ENCODE measurements around the gene CCDC33. TPM values are rescaled to one million over a fixed set of nuclear protein-coding genes. Genes with fewer than 3 reads are reported as not detected.

Gene CCDC33
- polyA plus RNA-seq, 1 of the 3 experiments (the other 2 are of a cell fraction), result 4.0 TPM

GRCh38 chr15:74333093-74333492 is 97.0 kb downstream of the CCDC33 start:
- no peak for DNase-seq
- Histone ChIP-seq H3K36me3 (replicated peaks in 1 of 2; ENCODE audit: control insufficient read depth in 1 of 2, insufficient read depth in 2 of 2, low read length in 1 of 2) (no peaks in the 10 kb centered on the region), H3K27ac (ENCODE audit: low read depth in 2 of 2, low read length in 1 of 2) (no peak overlapping the region), H2AFZ (ENCODE audit: low read depth) (no peak overlapping the region), H3K4me1 (ENCODE audit: control insufficient read depth in 1 of 2, insufficient read depth in 2 of 2, low read depth in 1 of 2, low read length in 1 of 2) (no peaks in the 10 kb centered on the region; a peak in 1 of 4 replicates), H3F3A (replicated peaks; ENCODE audit: insufficient read depth) (no peaks in the 10 kb centered on the region), H3K4me3 (ENCODE audit: low read depth in 2 of 2, low read length in 1 of 2) (no peak overlapping the region), H3K27me3 (ENCODE audit: insufficient read depth) (no peaks in the 10 kb centered on the region), H3K9ac (no peak overlapping the region), H3K9me2 (no peaks in the 10 kb centered on the region), H4K20me1 (ENCODE audit: insufficient read depth) (no peaks in the 10 kb centered on the region), H3K4me2 (no peak overlapping the region), H3K79me2 (ENCODE audit: insufficient read depth) (no peaks in the 10 kb centered on the region), H3K9me3 (no peaks in the 10 kb centered on the region)
- TF ChIP-seq SMC3 (IDR thresholded peaks at IDR 0.05; ENCODE audit: low read depth, low read length) (no peak), RAD21 (IDR thresholded peaks at IDR 0.05; ENCODE audit: low read length) (no peak), NRF1 (IDR thresholded peaks at IDR 0.05; ENCODE audit: low read depth, low read length) (no peak), TAF1 (IDR thresholded peaks at IDR 0.05; ENCODE audit: borderline replicate concordance, low read depth, low read length) (no peak), FOSL2 (IDR thresholded peaks at IDR 0.05; ENCODE audit: borderline replicate concordance, low read depth) (no peak), POLR2AphosphoS5 (IDR thresholded peaks at IDR 0.05; ENCODE audit: low read depth, low read length) (no peak), USF1 (IDR thresholded peaks at IDR 0.05; ENCODE audit: borderline replicate concordance, low read depth) (no peak), TEAD4 (IDR thresholded peaks at IDR 0.05; ENCODE audit: borderline replicate concordance, insufficient read depth) (no peak), EZH2phosphoT487 (IDR thresholded peaks at IDR 0.05; ENCODE audit: borderline replicate concordance, low read depth) (no peak), CTCF (IDR thresholded peaks at IDR 0.05) (no peak), YY1 (IDR thresholded peaks at IDR 0.05; ENCODE audit: low read depth) (no peak), RXRA (IDR thresholded peaks at IDR 0.05; ENCODE audit: borderline replicate concordance, low read depth) (no peak)
- POLR2A ChIA-PET, result no interaction called here
- CTCF ChIA-PET, result interaction anchor here (1.0 to 18.6 kb wide), 3 partner anchors 11 to 283 kb away, joined by 3 to 339 read pairs (median 5); no protein-coding TSS in a partner anchor
- WGBS (ENCODE audit: low lambda C conversion rate), result 50% methylated on average over 1 of the region's 5 CpGs

GRCh38 chr15:74333662-74334061 is 97.5 kb downstream of the CCDC33 start:
- no peak overlapping the region for H2AFZ ChIP-seq (ENCODE audit: low read depth)
- CTCF ChIA-PET, result interaction anchor here (1.4 to 18.6 kb wide), 3 partner anchors 11 to 284 kb away, joined by 4 to 339 read pairs (median 5); no protein-coding TSS in a partner anchor
- TF ChIP-seq GABPA (IDR thresholded peaks at IDR 0.05; ENCODE audit: low read depth) (no peak), FOXJ3 (CRISPR knock-in tag; IDR thresholded peaks at IDR 0.05) (no peak), RCOR1 (IDR thresholded peaks at IDR 0.05; ENCODE audit: low read length) (no peak), IRF3 (IDR thresholded peaks at IDR 0.05; ENCODE audit: low read depth, low read length) (no peak), REST (IDR thresholded peaks at IDR 0.05; ENCODE audit: low read depth, low read length) (no peak), CHD2 (IDR thresholded peaks at IDR 0.05; ENCODE audit: low read length, partially characterized antibody) (no peak), PBX3 (IDR thresholded peaks at IDR 0.05) (no peak), RFX5 (IDR thresholded peaks at IDR 0.05; ENCODE audit: low read length) (no peak)

More at GRCh38 chr15:74333662-74334061, 97.5 kb downstream of the CCDC33 start:
- Histone ChIP-seq H3K9me2 (no peaks in the 10 kb centered on the region), H4K20me1 (ENCODE audit: insufficient read depth) (no peaks in the 10 kb centered on the region), H3K79me2 (ENCODE audit: insufficient read depth) (no peaks in the 10 kb centered on the region), H3K27ac (ENCODE audit: low read depth in 2 of 2, low read length in 1 of 2) (no peak overlapping the region), H3F3A (replicated peaks; ENCODE audit: insufficient read depth) (no peaks in the 10 kb centered on the region), H3K9ac (no peak overlapping the region), H3K36me3 (replicated peaks in 1 of 2; ENCODE audit: control insufficient read depth in 1 of 2, insufficient read depth in 2 of 2, low read length in 1 of 2) (no peaks in the 10 kb centered on the region), H3K9me3 (no peaks in the 10 kb centered on the region), H3K4me3 (ENCODE audit: low read depth in 2 of 2, low read length in 1 of 2) (no peak overlapping the region), H3K4me2 (no peak overlapping the region), H3K27me3 (ENCODE audit: insufficient read depth) (no peaks in the 10 kb centered on the region), H3K4me1 (ENCODE audit: control insufficient read depth in 1 of 2, insufficient read depth in 2 of 2, low read depth in 1 of 2, low read length in 1 of 2) (no peaks in the 10 kb centered on the region; a peak in 1 of 4 replicates)
- POLR2A ChIA-PET, result no interaction called here
- WGBS (ENCODE audit: low lambda C conversion rate), result 55% methylated on average over 5 of the region's 5 CpGs
- no peak for DNase-seq
